B cell (primary cell): ENCODE data around the gene DOCK6. TPM values are rescaled to one million over a fixed set of nuclear protein-coding genes. Genes with fewer than 3 reads are reported as not detected.

Source experiments
- ATAC-seq: fragments of 200-7000 bp; cut with Tn5 transposase; one replicate; pipeline ENCODE4 v1.10.0; 2021; ENCODE audit warnings: low read depth, mild to moderate bottlenecking, moderate number of reproducible peaks, moderate library complexity
- CTCF ChIA-PET: fragments of 350-600 bp; sonication (Branson Sonifier 250); formaldehyde crosslinking; loops from one replicate; lab custom pipeline; 2021; ENCODE audit warnings: antibody characterized with exemption, inconsistent platforms; lab: Charles Lee
- POLR2A ChIA-PET: fragments of 350-600 bp; sonication (Branson Sonifier 250); formaldehyde crosslinking; loops from one replicate; lab custom pipeline; 2021; ENCODE audit warnings: antibody characterized with exemption; lab: Charles Lee
- DNase-seq: peaks from one replicate; pipeline ENCODE4 v3.0.0; 2013
- H2AFZ ChIP-seq: 2 replicates; pipeline ENCODE4 v1.6.1; 2012; ENCODE audit warnings: mild to moderate bottlenecking, low read depth, low read length; ENCODE audit not compliant: insufficient read depth, poor library complexity, severe bottlenecking
- H3K27ac ChIP-seq, 2 donors: 1 replicate in 1 of 2; 2 replicates in 1 of 2; pipeline ENCODE4 v1.5.1; 2012 to 2013; ENCODE audit warnings: low read length in 2 of 2, mild to moderate bottlenecking in 2 of 2, moderate library complexity in 1 of 2
- H3K27me3 ChIP-seq, 4 experiments: fragments of 200-600 bp in 1 of 4; sonication (generic) in 1 of 4; replicated peaks in 1 of 4; 1 replicate in 2 of 4; 2 replicates in 2 of 4; pipeline versions ENCODE4 v1.6.1 to v1.7.0; 2013 to 2016; ENCODE audit warnings: low read length in 3 of 4, mild to moderate bottlenecking in 2 of 4, mixed read lengths in 1 of 4, moderate library complexity in 1 of 4; ENCODE audit not compliant: insufficient read depth in 4 of 4, control insufficient read depth in 3 of 4; ENCODE audit errors: control extremely low read depth in 1 of 4
- H3K36me3 ChIP-seq, 2 experiments: replicated peaks in 1 of 2; 1 replicate in 1 of 2; 2 replicates in 1 of 2; pipeline versions ENCODE4 v1.6.1 to v1.7.1; 2013; ENCODE audit warnings: low read length in 1 of 2; ENCODE audit not compliant: insufficient read depth in 2 of 2, control insufficient read depth in 1 of 2; ENCODE audit errors: control extremely low read depth in 1 of 2, extremely low read depth in 1 of 2
- H3K4me1 ChIP-seq, 2 donors: fragments of 200-600 bp in 1 of 2; sonication (generic) in 1 of 2; 1 replicate in 1 of 2; 2 replicates in 1 of 2; pipeline versions ENCODE4 v1.5.1 to v1.6.1; 2013 to 2017; ENCODE audit warnings: low read length in 2 of 2; ENCODE audit not compliant: control insufficient read depth in 2 of 2, insufficient read depth in 2 of 2
- H3K4me2 ChIP-seq: replicated peaks from 2 replicates; pipeline ENCODE3; 2012; ENCODE audit warnings: mild to moderate bottlenecking, low read depth, low read length; ENCODE audit not compliant: poor library complexity, severe bottlenecking
- H3K4me3 ChIP-seq, 5 experiments: fragments of 200-600 bp in 1 of 5; sonication (generic) in 1 of 5; 1 replicate in 3 of 5; 2 replicates in 2 of 5; pipeline versions ENCODE4 v1.5.1 to v1.7.0; 2011 to 2016; ENCODE audit warnings: low read length in 4 of 5, mild to moderate bottlenecking in 4 of 5, low read depth in 2 of 5, control low read depth in 1 of 5, moderate library complexity in 1 of 5; ENCODE audit not compliant: insufficient read depth in 1 of 5; ENCODE audit errors: control extremely low read depth in 1 of 5, extremely low read depth in 1 of 5
- H3K79me2 ChIP-seq: fragments of 200-600 bp; sonication (generic); one replicate; pipeline ENCODE4 v1.6.0; 2016; ENCODE audit warnings: low read length; ENCODE audit not compliant: control insufficient read depth, insufficient read depth
- H3K9ac ChIP-seq: fragments of 200-600 bp; sonication (generic); 2 replicates; pipeline ENCODE4 v1.6.1; 2017; ENCODE audit warnings: mild to moderate bottlenecking, low read length, moderate library complexity
- H3K9me3 ChIP-seq, 3 donors: one replicate each; pipeline versions ENCODE4 v1.6.1 to v1.7.1; 2013; ENCODE audit warnings: low read length in 2 of 3; ENCODE audit not compliant: control insufficient read depth in 2 of 3, insufficient read depth in 1 of 3; ENCODE audit errors: control extremely low read depth in 1 of 3
- H4K20me1 ChIP-seq: 2 replicates; pipeline ENCODE4 v1.6.0; 2012; ENCODE audit warnings: mild to moderate bottlenecking, low read length; ENCODE audit not compliant: insufficient read depth, control insufficient read depth, poor library complexity, severe bottlenecking
- H3K27ac Mint-ChIP-seq: one replicate; pipeline ENCODE4 v1.8.0; 2021; ENCODE audit warnings: mixed read lengths
- H3K27me3 Mint-ChIP-seq: one replicate; pipeline ENCODE4 v1.8.0; 2021; ENCODE audit warnings: mixed read lengths
- H3K4me1 Mint-ChIP-seq: one replicate; pipeline ENCODE4 v1.8.0; 2021; ENCODE audit warnings: mixed read lengths
- H3K4me3 Mint-ChIP-seq: one replicate; pipeline ENCODE4 v1.8.0; 2021; ENCODE audit warnings: mixed read lengths
- H3K9me3 Mint-ChIP-seq: one replicate; pipeline ENCODE4 v1.8.0; 2022; ENCODE audit warnings: mixed read lengths; ENCODE audit not compliant: insufficient read depth
- CTCF ChIP-seq: fragments of 200-600 bp; IDR thresholded peaks from one replicate; pipeline ENCODE4 v1.8.0; 2022; ENCODE audit warnings: antibody characterized with exemption, mild to moderate bottlenecking
- EZH2 ChIP-seq: IDR thresholded peaks from 2 replicates; pipeline ENCODE4 v1.6.1; 2012; ENCODE audit warnings: borderline replicate concordance, low read depth, mild to moderate bottlenecking, moderate library complexity, low read length; ENCODE audit not compliant: insufficient read depth, poor library complexity, severe bottlenecking
- WGBS: methylation state at CpG from one replicate; pipeline ENCODE4 v1.1.5; 2013; ENCODE audit warnings: missing lambda C conversion rate; ENCODE audit not compliant: insufficient coverage; 5-methylcytosine and 5-hydroxymethylcytosine counted together
- intact Hi-C: fragments of 100-400 bp; cut with micrococcal nuclease; formaldehyde crosslinking; loops from one replicate; pipeline ENCODE4 v1.10.0; 2022
- polyA plus RNA-seq: library from polyadenylated mRNA; depleted of rRNA; stranded (reverse); fragments of >200 nt; gene quantifications from 2 replicates; pipeline ENCODE4 v1.2.3, GENCODE V29; 2012
- total RNA-seq, 2 donors: library from RNA; stranded (reverse); fragments of 120-200 nt in 1 of 2; gene quantifications; 1 replicate in 1 of 2; 2 replicates in 1 of 2; pipeline versions ENCODE4 v1.2.3 to v1.2.4, GENCODE V29; 2013 to 2022

DOCK6 gene
- total and polyA plus RNA-seq, 2 donors (not counting 1 experiment from before 2014, with no cell fraction given) = 5.3 to 11.9 TPM

- Histone ChIP-seq H3K79me2 (no peaks in the 10 kb centered on the region), H2AFZ (no peak overlapping the region), H3K9me3 (peaks cover 0 to 6% (median 0%) of the 10 kb centered on the region in 3 donors), H4K20me1 (no peaks in the 10 kb centered on the region), H3K36me3 (no peaks in the 10 kb centered on the region), H3K27ac (no peak overlapping the region), H3K9ac (no peak overlapping the region), H3K4me3 (no peak overlapping the region), H3K4me2 (no peak overlapping the region), H3K27me3 (no peaks in the 10 kb centered on the region), H3K4me1 (no peaks in the 10 kb centered on the region)
- WGBS = 95% methylated on average over 12 of the region's 19 CpGs
- no peak for TF ChIP-seq CTCF
- TF ChIP-seq EZH2 = no peak
- POLR2A ChIA-PET = no interaction called here
- DNase-seq (no peak), ATAC-seq (no peak)
- Mint-ChIP-seq H3K27ac (no peak overlapping the region), H3K4me3 (no peak overlapping the region), H3K9me3 (no peaks in the 10 kb centered on the region), H3K4me1 (no peaks in the 10 kb centered on the region), H3K27me3 (no peaks in the 10 kb centered on the region)
- intact Hi-C loops = no loop called here
- CTCF ChIA-PET = no interaction called here
Observed at GRCh38 chr19:11252665-11253355, 9.5 kb downstream of the DOCK6 start.

- peaks cover 0 to 6% (median 0%) of the 10 kb centered on the region in 3 donors for H3K9me3 ChIP-seq
- no peaks in the 10 kb centered on the region for H3K27me3 ChIP-seq
- 85% methylated on average over 10 of the region's 11 CpGs for WGBS
- Mint-ChIP-seq H3K4me3 (no peak overlapping the region), H3K4me1 (no peaks in the 10 kb centered on the region), H3K27ac (no peak overlapping the region), H3K27me3 (no peaks in the 10 kb centered on the region), H3K9me3 (no peaks in the 10 kb centered on the region)
- no peak overlapping the region for H3K4me2 ChIP-seq
- no peaks in the 10 kb centered on the region for H3K36me3 ChIP-seq
- H3K79me2 ChIP-seq = no peaks in the 10 kb centered on the region
- POLR2A ChIA-PET = no interaction called here
- H3K9ac ChIP-seq = no peak overlapping the region
- TF ChIP-seq CTCF (no peak), EZH2 (no peak)
- no peak for DNase-seq
- ATAC-seq = no peak
- CTCF ChIA-PET = no interaction called here
- intact Hi-C loops = no loop called here
- no peak overlapping the region for H3K4me3 ChIP-seq
- H3K27ac ChIP-seq = no peak overlapping the region
- H4K20me1 ChIP-seq = no peaks in the 10 kb centered on the region
- no peaks in the 10 kb centered on the region for H3K4me1 ChIP-seq
- no peak overlapping the region for H2AFZ ChIP-seq
Observed at GRCh38 chr19:11251650-11252314, 10.5 kb downstream of the DOCK6 start.
